HEK293T (cell line): ENCODE measurements around the gene PLK3.

Experiments used
- FOXA1 ChIP-seq: fragments of 450-650 bp; IDR thresholded peaks from 2 replicates; pipeline ENCODE4 v1.6.1; 2016; ENCODE audit warnings: mild to moderate bottlenecking
- FOXM1 ChIP-seq: fragments of 450-650 bp; IDR thresholded peaks from 2 replicates; pipeline ENCODE4 v1.6.1; 2017; ENCODE audit warnings: mild to moderate bottlenecking, borderline replicate concordance
- L3MBTL2 ChIP-seq: fragments of 450-650 bp; conservative IDR thresholded peaks from 2 replicates; pipeline ENCODE4 v1.6.1; 2016; ENCODE audit warnings: mild to moderate bottlenecking
- NFRKB ChIP-seq: fragments of 450-650 bp; IDR thresholded peaks from 2 replicates; pipeline ENCODE4 v1.6.1; 2016; ENCODE audit warnings: mild to moderate bottlenecking, moderate library complexity
- SP1 ChIP-seq: fragments of 450-650 bp; IDR thresholded peaks from 2 replicates; pipeline ENCODE4 v1.6.1; 2017
- SUZ12 ChIP-seq: fragments of 450-650 bp; IDR thresholded peaks from 2 replicates; pipeline ENCODE4 v1.6.1; 2016; ENCODE audit warnings: mild to moderate bottlenecking
- TARDBP ChIP-seq: fragments of 450-650 bp; IDR thresholded peaks from 2 replicates; pipeline ENCODE4 v1.6.1; 2016
- ZNF384 ChIP-seq: fragments of 450-650 bp; IDR thresholded peaks from 2 replicates; pipeline ENCODE4 v1.6.1; 2016
- TF ChIP-seq, protein P1 (sequence below): fragments of 450-650 bp; IDR thresholded peaks from 2 replicates; pipeline ENCODE4 v1.6.1; 2016

- TF ChIP-seq FOXA1 (no peak), SUZ12 (no peak), TARDBP (no peak), NFRKB (no peak), SP1 (no peak), ZNF384 (no peak), L3MBTL2 (no peak), FOXM1 (no peak)
- TF ChIP-seq, protein P1, sequence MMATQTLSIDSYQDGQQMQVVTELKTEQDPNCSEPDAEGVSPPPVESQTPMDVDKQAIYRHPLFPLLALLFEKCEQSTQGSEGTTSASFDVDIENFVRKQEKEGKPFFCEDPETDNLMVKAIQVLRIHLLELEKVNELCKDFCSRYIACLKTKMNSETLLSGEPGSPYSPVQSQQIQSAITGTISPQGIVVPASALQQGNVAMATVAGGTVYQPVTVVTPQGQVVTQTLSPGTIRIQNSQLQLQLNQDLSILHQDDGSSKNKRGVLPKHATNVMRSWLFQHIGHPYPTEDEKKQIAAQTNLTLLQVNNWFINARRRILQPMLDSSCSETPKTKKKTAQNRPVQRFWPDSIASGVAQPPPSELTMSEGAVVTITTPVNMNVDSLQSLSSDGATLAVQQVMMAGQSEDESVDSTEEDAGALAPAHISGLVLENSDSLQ = no peak
Observed at GRCh38 chr1:44759077-44759476, 41.1 kb upstream of the PLK3 start.
